GM19239 (cell line): ENCODE data around the gene LMBR1L.

ENCODE experiments used
- DNase-seq: peaks from one replicate; pipeline ENCODE4 v3.0.0; 2011; ENCODE audit warnings: low spot score; ENCODE audit not compliant: insufficient read length
- FAIRE-seq: peaks from 2 replicates; lab custom pipeline; 2011; peaks lifted over from hg19 to GRCh38; lab: Jason Lieb, UNC

The LMBR1L gene

DNA sequence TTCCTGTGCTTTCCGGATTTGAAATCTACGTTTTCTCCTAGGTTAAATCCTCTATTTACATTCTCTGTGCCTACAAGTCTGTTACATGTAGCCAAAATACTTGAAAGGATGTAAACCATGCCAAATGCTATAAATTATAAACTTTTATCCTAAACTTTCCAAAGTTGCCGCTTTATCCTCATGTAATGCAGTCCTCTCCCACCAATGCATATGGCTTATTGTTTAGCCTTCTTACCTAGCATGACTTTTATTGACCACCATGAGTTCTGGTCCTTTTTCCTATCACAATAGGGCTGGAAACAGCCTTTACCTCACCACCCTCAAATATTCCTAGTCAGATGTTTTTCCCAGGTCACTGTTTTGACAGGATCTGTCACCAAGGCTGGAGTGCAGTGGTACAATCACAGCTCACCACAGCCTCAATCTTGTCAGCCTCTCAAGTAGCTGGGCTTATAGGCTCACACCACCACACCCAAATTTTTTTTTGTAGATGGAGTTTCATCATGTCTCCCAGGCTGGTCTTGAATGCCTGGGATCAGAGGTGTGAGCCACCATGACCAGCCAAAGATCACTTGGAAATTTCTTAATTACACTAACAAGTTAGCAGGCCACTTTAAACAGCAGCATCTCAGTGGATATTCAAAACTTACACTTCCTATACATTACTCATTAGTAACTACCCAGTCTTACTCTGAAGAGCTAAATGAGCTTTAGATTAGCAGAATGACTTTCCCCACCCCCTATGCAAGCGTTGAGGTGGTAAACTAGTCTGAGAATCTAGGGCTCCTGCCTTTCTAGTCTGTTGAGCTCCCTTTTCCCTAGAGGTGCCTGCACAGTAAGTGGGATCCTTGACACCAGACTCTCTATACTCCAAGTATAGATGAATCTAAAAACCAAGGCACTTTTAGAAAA lies 16.5 kb upstream of the LMBR1L start:
- FAIRE-seq: no peak
- no peak for DNase-seq

DNA sequence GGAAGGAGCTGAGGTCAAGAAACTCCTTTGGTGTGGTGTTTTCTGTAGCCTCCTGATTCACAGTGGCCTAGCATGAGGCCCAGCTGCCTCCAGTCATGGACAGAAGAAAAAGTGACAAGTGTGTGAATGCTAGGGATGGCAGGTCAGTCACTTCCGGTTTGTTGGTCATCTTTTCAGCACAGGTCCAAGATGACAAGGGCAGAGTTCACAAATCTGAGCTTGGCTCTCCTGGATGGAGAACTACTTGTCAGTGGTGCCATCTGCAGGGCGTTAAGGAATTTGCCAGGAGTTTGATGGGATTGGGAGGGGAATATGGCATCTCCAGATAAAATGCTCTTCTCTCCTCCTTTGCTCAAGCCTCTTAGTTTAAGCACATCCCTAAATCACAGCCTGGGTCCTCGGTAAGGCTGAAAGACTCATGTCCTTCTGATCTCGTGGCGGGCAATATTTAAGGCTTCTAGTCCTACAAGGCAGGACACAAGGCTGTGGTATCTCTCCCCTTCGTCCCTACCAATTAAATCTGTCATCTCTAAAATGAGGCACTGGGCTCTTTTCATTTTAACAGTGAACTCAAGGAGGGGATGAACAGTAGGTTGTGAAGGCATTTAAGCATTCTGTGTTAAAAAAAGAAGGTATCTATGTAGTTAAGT lies 10.5 kb upstream of the LMBR1L start:
- DNase-seq (no peak), FAIRE-seq (no peak)

DNA sequence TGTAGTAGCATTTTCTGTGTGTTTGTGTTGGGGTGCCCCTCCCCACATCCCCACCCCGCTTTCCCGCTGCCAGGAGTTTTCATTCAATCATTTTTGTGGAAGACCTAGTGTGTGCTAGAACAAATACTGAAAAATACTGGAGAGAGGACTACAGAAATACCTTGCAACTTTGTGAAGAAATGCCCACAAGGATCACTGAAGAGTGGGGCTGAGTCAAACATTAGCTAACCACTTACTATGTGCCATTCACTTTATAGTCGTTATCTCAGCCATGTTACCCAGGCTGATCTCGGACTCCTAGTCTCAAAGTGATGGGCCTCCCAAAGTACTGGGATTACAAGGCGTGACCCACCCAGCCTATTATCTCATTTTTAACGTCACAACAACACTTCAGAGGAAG lies 559 bp upstream of the LMBR1L start:
- DNase-seq (no peak), FAIRE-seq (no peak)

DNA sequence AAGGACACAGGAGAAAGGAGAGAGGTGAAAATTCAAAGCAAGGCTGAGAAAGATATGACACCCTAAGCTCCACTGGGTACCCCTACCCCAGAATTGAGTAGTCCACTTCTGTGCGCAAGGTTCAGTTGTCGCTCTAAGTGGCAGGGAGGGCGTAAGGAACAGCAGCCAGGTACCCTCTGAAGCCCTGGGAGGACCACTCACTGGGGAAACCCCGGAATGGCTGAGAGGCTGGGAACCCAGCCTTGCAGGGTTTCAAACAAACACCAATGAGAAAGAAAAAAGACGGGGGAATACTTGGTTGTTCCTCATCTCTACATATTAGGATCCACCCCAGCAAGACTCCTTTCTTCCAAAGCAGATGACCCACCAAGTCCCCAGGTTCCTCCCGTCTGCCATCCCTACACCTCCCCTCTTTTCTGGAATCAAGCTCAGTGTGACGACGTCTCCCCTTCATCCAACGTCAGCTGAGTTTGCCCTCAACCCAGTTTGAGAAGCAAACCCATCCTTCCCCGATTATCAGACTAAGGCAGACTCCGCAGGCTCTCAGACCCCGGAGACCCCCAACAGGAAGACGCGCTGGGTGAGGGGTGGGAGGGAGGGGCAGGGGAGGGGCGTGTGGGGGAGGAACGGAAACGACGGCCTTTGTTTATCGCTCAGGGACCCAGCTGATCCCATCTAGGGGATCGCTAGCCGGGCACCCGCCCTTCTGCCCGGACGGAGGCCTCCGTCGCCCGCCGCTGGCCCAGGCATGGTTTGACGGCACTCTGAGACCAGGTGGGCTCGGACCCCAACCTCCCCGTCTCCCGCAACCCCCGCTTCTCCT lies 795 bp downstream of the LMBR1L start:
- DNase-seq: no peak
- no peak for FAIRE-seq

DNA sequence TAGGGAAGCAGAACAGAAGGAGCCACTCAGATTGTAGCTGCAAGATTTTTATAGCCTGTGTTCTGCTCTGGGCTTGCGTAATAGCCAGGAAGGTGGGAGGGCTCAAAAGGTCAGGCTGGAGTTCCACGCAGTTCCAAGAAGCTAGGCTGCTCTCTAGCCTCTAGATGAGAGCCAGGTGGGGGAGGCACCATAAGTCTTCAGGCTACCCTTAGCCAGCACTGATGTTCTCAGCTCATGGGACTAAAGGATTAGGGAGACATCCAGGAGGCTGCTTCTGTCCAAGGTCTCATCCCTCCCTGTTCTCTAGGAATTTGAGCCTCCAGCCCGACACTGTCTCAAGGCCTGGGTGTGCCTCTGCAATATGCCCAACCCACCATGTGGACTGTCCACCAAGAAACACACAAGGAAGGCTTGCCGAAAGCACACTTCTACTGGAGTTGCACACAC lies 1.7 kb downstream of the LMBR1L start:
- DNase-seq: no peak
- FAIRE-seq: no peak

DNA sequence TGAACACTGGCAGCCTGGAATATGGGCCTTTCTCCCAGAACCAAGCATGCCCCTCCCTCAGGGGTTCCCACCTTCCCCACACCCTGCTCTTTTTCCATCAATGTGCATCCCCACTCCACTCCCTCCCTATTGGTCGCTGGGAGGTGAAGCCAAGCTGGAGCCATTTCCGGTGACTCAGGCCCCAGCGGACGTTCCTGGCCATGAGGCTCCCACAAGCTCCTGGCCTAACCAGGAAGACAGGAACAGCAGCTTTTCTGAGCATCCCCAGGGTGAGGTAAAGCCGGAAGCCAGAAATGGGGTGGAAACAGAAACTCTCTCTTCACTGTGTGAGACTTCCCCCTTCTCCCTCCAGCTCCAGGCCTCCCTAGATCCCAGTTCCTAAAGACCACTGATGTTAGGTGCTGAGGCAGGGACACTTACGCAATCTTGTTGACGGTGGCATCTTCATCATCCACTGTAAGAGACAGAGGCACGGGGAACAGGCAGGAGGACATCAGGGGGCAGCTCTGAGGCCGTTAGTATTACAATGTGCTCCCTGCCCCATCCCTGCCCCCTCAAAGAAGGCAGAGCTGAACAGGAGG lies 5.1 kb downstream of the LMBR1L start:
- DNase-seq (no peak), FAIRE-seq (no peak)

DNA sequence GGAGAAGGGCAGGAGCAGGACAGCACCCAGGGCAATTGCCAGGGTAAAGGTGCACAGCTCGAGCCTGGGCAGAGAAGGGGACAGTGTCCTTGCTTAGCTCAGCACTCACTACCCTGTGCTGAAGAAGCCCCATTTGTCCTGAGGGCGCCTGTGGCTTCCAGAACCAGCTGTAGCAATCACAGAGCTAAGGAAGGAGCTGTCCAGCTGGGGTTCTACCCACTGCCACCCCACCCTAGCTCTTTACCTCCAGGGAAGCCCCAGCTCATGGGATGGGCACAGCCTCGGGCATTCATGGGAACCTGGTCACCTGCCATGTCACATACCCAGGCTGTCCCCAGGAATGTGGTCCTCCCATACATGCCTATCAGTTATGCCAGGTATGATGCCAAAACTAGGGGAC lies 5.8 kb downstream of the LMBR1L start:
- no peak for DNase-seq
- no peak for FAIRE-seq

DNA sequence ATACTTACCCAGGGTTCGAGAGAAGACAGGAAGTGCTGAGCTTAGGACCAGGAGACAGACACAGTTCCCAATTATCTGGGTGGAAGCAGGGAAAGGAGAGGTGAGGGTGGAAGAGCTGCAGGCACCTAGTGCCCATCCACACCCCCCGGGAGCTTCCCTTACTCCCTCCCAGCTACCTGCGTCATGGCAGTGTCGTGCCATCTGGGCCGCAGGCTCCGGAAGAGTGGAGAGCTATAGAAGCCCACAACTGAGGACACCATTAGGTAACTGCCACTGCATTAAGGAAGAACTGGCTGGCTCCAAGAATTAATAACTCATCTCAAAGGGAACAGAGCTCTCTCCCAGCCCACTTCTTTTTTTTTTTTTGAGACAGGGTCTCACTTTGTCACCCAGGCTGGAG lies 10.3 kb downstream of the LMBR1L start:
- FAIRE-seq (no peak), DNase-seq (no peak)

DNA sequence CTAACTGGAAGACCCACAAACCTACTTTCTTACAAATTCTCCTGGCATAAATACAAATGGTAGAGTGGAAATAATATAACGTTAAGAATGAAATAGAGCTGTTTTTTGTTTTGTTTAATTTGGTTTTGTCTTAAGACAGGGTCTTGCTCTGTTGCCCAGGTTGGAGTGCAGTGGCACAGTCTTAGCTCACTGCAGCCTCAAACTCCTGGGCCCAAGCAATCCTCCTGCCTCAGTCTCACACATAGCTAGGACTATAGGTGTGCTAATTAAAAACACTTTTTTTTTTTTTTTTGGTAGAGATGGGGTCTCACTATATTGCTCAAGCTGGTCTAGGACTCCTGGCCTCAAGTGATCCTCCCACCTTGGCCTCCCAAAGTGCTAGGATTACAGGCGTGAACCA lies 11.9 kb downstream of the LMBR1L start:
- DNase-seq: no peak
- FAIRE-seq: no peak

DNA sequence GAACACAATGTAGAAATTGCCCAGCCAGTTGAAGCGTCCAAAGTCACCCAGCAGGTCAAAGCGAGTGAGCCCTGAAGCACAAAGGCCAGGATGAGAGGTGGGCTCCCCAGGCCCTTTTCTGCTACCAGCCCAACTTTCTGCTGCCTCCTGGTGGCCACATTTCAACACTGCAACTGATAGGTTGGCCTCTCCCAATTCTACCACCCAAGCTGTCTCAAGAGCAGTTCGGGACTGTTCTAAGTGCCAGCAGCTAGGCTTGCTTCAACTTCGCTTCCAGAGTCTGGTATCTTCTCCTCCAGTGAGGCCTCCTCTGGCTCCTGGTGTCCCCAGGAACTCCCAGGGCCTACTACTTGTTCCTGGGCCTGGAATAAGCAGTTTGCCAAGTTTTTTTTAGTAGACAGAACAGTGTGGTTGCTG lies 12.6 kb downstream of the LMBR1L start:
- FAIRE-seq (peak; percentile 80), DNase-seq (peak; percentile 56)

DNA sequence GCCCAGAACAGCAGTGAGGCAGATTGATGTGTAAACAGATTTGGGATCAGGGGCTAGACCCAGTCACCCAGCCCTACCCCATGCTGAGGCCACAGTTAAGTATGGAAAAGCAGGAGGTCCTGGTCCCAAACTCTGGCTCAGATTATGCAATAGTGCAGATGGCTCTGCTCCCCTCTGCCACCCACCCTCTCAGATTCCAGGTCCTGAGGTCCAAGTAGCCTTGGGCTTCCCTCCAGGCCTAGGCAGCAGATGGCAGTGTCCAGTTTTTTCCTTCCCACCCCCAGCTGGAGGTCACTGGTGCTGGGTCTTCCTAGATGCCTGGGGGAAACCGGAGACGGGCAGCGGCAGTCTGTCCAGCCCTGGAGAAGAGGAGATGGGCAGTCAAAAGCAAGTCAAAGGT lies 13.3 kb downstream of the LMBR1L start:
- FAIRE-seq (no peak), DNase-seq (no peak)

DNA sequence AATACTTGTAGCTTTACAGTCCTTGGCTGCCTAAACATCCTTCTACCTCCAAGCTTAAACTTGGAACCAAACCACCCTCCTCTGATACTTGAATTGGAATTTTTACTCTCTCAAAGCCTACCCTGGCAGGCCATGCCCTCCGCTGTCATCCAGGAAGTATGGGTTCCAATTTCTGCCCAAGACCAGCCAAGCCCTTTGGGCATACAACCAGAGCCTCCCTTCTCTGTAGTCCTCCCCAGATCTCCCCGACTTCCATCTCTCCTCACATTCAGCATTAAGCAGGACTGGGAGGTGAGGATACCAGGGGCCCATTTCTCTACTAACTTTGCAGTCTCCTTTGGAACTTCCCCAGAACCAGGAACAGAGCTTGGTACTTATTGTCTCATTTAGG lies 15.7 kb downstream of the LMBR1L start:
- FAIRE-seq: no peak
- DNase-seq: no peak

DNA sequence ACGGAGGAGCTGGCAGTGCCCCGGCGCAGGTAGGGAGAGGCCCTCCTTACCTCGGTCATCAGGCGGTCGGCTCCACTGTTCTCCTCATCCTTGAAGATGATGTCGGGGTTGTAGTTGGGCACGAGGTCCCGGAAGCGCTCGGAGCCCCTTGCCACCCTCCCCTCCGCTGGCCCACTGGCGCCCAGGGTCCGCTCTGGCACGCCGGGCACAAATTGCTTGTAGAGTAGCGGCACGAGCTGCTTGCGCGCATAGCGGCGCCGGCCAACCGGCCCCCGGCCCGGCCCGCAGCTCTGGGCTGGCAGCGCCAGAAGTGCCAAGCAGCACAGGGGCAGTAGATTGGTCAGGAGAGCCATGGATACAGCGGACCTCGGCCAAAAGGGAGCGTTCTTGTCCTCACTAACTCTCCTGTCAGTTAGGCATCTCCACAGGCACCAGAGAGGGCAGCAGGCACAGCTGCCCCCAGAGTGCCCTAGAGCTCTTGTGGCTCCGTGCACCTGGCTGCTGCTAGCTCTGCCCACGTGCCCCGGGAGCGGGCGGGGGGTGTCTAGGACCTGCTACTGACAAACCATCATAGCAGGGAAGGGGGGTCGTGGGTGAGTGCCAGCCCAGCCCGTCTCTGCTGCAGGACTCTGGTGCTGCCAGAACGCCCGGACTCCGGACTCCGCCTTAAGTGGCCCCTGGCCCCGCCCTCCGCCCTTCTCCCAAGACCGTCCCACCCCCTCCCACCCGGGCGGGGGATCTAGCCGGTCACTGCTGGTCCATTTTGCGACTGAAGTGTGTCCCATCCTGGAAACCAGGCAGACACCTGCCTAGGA lies 16.3 kb downstream of the LMBR1L start, which contains the start of gene DHH:
Gene DHH (minus strand): TSS at position 642 of the 815 bp plus-strand sequence. CDS start 289 bp downstream, at position 353.
- no peak for FAIRE-seq
- no peak for DNase-seq

DNA sequence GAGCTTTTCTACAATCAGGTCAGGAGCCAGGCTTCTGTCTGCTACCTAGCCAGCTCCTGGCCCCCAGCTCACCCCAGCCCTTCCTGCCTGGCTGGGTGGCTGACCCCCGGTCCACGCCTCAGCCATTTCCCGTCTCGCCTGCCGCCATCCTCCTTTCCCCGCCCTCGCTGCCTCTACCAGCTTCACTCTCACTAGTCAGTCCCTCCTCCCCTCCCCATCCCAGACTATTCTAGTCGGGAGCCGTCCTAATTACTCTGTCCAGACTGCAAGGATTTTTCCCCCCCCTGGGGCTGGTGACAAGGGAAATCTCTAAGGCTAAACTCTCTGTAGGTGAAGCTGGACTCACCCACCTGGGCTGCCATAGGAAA lies 16.9 kb downstream of the LMBR1L start:
- no peak for FAIRE-seq
- DNase-seq: no peak

DNA sequence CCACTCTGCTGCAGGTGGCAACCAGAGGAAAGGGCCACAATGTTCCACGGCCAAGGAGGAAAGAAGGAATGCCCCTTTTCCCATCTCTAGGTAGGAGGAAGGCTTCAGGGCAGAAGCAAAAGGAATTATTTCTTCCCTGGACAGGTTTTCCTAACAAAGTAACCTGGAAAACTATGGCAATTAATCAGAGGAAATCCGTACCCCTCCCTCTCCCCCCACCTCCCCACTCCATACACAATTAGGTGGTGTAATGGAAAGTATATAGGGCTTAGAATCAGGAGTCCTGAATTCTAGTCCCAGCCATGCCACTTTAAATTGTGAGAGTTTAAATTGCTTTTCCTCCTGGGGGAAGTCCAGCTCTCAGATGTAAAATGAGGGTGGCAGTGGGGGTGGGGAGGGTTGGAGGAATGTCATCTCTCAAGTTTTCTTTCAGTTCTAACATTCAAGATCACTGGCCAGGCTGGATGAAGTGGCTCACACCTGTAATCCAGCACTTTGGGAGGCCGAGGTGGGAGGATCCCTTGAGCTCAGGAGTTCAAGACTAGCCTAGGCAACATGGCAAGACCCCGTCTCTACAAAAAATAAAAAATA lies 17.7 kb downstream of the LMBR1L start:
- no peak for DNase-seq
- FAIRE-seq: no peak

DNA sequence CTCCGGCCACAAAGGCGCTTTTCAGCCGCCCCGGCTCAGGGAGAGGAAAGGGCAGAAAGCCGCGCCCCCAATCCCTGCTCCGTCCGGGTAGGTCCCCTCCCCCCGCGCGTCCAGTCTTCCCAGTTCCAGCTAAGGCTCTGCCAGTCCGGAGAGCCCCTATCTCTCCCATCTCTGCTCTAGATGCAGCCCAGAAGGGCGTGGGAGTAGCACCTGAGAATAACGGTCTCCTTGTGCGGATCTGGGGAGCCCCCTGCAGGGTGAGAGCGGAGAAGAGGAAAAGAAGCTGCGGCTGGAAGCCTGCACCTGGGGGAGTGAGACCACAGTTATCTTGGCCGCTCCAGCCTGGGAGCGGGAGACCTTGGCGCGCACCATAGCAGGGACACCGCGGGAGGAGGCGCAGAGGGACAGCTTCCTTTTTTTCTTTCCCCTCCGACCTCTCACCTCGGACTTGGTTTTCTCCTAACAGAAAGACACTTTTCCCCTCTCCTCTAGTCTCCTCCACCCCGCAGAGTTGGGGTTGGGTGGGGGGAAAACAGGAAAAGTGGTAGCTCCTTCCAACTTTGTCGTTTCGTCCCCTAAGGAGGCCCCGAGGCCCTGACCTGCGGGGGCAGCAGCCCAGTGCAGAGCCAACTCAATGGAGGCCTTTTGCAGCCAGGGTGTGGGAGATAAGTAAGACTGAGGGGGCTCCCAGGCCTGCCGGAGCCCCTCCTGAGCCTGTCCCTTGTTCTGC lies 18.4 kb downstream of the LMBR1L start:
- DNase-seq (peak; percentile 81), FAIRE-seq (peak; percentile 85)

DNA sequence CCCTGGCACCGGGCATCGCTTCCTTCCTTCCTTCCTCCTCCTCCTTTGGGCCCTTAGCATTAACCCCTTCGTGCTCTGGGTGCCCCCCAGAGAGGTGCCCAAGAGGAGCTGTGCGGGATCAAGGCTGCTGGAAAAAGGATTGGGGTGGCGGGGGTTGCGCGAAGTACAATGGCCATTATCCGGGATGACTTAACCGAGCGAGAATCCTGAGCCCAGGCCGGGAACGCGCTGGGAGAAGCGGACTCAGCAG lies 18.9 kb downstream of the LMBR1L start:
- DNase-seq (no peak), FAIRE-seq (no peak)

DNA sequence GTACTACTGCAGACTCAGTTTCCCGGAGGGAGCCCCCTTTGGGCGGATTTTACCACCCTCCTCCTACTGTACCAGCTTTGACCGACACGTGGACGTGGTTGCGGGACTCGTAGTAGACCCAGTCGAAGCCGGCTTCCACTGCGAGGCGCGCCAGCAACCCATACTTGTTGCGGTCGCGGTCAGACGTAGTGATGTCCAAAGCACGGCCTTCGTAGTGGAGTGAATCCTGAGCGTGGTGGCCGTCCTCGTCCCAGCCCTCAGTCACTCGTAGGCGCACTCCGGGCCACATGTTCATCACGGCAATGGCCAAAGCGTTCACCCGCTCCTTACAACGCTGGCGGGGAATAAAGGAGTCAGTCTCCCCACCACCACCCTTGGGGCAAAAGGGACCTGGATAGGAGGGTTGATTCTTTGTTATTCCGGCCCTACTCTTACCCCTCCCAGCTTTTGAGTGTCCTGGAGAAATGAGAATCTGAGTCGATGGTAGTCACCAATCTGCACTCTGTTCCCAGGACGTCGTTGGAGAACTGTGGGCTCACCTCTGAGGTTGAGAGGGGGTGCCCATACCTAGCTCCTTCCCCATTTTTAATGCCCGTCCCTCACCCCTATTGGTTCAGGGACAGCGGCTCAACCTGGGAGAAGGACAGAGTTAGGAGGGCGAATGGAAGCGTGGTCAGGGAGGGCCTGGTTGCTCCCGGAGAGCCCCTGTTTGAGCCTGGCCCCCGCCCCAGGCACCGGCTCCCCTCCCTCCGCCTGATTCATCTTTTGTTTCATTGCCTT lies 19.4 kb downstream of the LMBR1L start:
- no peak for DNase-seq
- no peak for FAIRE-seq
